ENCODE data around the gene CARMIL3. TPM values are rescaled to one million over a fixed set of nuclear protein-coding genes. Genes with fewer than 3 reads are reported as not detected.

Gene CARMIL3
- total RNA-seq, 1 experiment from 2014 or later, result not detected

GRCh38 chr14:24065408-24065807 is 13.6 kb downstream of the CARMIL3 start:
- BruUV-seq (replicated peaks), result no TSS peak
- ChIA-PET CTCF (interaction anchor here (0.6 to 1.0 kb wide), 3 partner anchors 15 to 26 kb away, joined by 3 to 4 read pairs (median 3); no protein-coding TSS in a partner anchor), POLR2A (interaction anchor here (0.6 kb wide), 1 partner anchor 15 kb away, joined by 3 read pairs; no protein-coding TSS in a partner anchor)
- Mint-ChIP-seq H3K27ac (ENCODE audit: low read depth, unreplicated experiment) (no peak overlapping the region), H3K27me3 (ENCODE audit: insufficient read depth, unreplicated experiment) (peaks cover 34% of the 10 kb centered on the region), H3K9me3 (ENCODE audit: unreplicated experiment) (no peaks in the 10 kb centered on the region), H3K36me3 (ENCODE audit: insufficient read depth, unreplicated experiment) (no peaks in the 10 kb centered on the region), H3K4me1 (ENCODE audit: insufficient read depth, unreplicated experiment) (no peaks in the 10 kb centered on the region), H3K4me3 (ENCODE audit: unreplicated experiment) (no peak overlapping the region)
- TF ChIP-seq CTCF (IDR thresholded peaks at IDR 0.05; ENCODE audit: unreplicated experiment), result no peak
- DNase-seq (ENCODE audit: unreplicated experiment), result no peak
- intact Hi-C loops (cut with micrococcal nuclease), result no loop called here

- no peak for DNase-seq (ENCODE audit: unreplicated experiment)
- no peaks in the 10 kb centered on the region for H3K36me3 Mint-ChIP-seq (ENCODE audit: insufficient read depth, unreplicated experiment)
- H3K9me3 Mint-ChIP-seq (ENCODE audit: unreplicated experiment), result no peaks in the 10 kb centered on the region
- peaks cover 46% of the 10 kb centered on the region for H3K27me3 Mint-ChIP-seq (ENCODE audit: insufficient read depth, unreplicated experiment)
- H3K4me3 Mint-ChIP-seq (ENCODE audit: unreplicated experiment), result no peak overlapping the region
- ChIA-PET POLR2A (no interaction called here), CTCF (interaction anchor here (0.5 to 1.1 kb wide), 3 partner anchors 8 to 802 kb away, joined by 3 read pairs; no protein-coding TSS in a partner anchor)
- TF ChIP-seq CTCF (IDR thresholded peaks at IDR 0.05; ENCODE audit: unreplicated experiment), result no peak
- intact Hi-C loops (cut with micrococcal nuclease), result no loop called here
- H3K4me1 Mint-ChIP-seq (ENCODE audit: insufficient read depth, unreplicated experiment), result no peaks in the 10 kb centered on the region
- no peak overlapping the region for H3K27ac Mint-ChIP-seq (ENCODE audit: low read depth, unreplicated experiment)
- BruUV-seq (replicated peaks), result no TSS peak
Observed at GRCh38 chr14:24066496-24067132, 14.8 kb downstream of the CARMIL3 start.

- H3K27ac Mint-ChIP-seq (ENCODE audit: low read depth, unreplicated experiment), result no peak overlapping the region
- ChIA-PET POLR2A (no interaction called here), CTCF (interaction anchor here (0.5 to 1.1 kb wide), 3 partner anchors 9 to 803 kb away, joined by 3 read pairs; no protein-coding TSS in a partner anchor)
- BruUV-seq (replicated peaks), result no TSS peak
- H3K4me1 Mint-ChIP-seq (ENCODE audit: insufficient read depth, unreplicated experiment), result no peaks in the 10 kb centered on the region
- peaks cover 54% of the 10 kb centered on the region for H3K27me3 Mint-ChIP-seq (ENCODE audit: insufficient read depth, unreplicated experiment)
- no peak for DNase-seq (ENCODE audit: unreplicated experiment)
- H3K4me3 Mint-ChIP-seq (ENCODE audit: unreplicated experiment), result no peak overlapping the region
- H3K9me3 Mint-ChIP-seq (ENCODE audit: unreplicated experiment), result no peaks in the 10 kb centered on the region
- H3K36me3 Mint-ChIP-seq (ENCODE audit: insufficient read depth, unreplicated experiment), result no peaks in the 10 kb centered on the region
- no peak for TF ChIP-seq CTCF (IDR thresholded peaks at IDR 0.05; ENCODE audit: unreplicated experiment)
- intact Hi-C loops (cut with micrococcal nuclease), result no loop called here
Observed at GRCh38 chr14:24067133-24068082, 15.6 kb downstream of the CARMIL3 start.
